ENCODE results near the gene KLK4.

The KLK4 gene, protein sequence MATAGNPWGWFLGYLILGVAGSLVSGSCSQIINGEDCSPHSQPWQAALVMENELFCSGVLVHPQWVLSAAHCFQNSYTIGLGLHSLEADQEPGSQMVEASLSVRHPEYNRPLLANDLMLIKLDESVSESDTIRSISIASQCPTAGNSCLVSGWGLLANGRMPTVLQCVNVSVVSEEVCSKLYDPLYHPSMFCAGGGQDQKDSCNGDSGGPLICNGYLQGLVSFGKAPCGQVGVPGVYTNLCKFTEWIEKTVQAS

DNA sequence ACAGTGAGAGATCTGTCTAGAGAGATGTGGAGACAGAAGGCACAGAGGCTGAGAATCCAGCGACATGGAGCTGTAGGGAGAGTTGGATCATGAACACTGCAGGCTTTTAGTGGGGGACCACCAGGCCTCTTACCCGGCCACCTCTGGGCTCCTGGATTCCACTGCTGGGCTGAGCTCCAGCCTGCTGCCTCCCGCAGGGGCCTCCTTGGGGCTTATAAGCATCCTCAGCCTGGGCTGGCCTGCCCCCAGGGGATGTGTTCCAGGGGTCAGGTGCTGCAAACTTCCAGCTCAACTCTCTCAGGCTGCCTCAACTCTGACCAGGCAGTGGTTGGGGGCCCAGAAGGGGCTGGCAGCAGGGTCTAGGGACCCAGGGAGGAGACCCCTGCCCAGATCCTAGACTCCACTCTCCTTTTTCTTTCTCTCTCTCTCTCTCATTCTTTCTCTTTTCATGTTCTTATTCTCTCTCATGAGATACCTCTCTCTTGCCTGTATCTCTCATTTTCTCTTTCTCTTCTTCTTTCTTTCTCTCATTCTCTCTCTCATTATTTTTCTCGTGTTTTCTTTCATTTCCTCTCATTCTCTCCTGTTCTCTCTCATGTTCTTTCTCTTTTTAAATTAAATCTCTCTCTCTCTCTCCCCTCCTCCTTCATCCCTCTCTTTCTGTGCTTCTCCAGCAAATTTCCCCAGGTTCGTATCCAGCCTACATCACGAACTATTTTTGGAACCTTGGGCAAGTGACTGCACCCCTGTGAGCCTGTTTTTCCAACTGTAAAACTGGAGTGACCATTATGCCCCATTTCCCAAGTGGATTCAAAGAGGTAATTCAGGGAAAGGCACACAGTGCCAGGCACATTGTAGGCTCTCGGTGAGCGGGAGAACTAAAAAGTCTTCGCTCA is at the start of gene KLK4:
Gene KLK4, minus strand, starts transcription at position 190 of the 896 bp plus-strand sequence. CDS start 657 bp downstream, outside the sequence.
- no peak for DNase-seq (ENCODE audit: low spot score)

DNA sequence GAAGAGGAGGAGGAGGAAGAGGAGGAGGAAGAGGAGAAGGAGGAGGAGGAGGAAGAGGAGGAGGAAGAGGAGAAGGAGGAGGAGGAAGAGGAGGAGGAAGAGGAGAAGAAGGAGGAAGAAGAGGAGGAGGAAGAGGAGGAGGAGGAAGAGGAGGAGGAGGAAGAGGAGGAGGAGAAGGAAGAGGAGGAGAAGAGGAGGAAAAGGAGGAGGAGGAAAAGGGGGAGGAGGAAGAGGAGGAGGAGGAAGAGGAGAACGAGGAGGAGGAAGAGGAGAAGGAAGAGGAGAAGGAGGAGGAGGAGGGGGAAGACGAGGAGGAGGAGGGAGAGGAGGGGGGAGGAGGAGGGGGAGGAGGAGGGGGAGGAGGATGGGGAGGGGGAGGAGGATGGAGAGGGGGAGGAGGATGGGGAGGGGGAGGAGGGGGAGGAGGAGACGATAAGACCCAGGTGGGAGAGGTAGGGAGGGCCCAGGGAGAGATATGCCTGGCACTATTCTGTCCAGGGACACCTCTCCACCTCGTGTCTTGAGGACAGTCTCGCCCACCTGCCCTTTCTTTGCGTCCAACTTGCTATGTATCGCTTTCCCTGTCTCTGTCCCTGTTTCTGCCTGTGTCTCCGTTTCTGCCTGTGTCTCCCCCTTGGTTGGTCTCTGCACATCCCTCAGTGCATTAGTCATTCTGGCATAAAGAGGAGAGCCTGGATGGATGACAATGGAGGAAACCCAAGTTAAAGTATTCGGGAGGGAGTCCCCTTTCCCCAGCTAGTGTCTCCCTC is 48.7 kb upstream of the KLK4 start:
- DNase-seq (ENCODE audit: low spot score) = no peak

DNA sequence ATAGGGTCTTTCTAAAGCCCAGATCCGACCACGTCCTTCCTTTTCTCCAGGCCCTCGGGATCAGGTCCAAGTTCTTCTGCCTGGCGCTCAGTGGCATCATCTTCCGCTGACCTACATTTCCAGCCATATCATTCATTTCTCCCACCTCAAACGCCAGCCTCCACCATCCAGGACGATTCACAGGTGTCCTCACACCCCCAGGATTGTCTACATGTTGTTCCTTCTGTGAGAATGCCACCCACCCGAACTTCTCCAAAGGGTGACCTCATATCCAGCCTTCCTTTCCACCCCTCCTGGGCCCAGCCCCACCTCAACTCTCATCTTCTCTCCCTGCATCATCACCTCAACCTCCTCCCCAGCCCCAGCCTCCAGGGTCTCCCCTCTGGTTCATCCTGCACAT is 46.4 kb upstream of the KLK4 start:
- DNase-seq (ENCODE audit: low spot score) = no peak

DNA sequence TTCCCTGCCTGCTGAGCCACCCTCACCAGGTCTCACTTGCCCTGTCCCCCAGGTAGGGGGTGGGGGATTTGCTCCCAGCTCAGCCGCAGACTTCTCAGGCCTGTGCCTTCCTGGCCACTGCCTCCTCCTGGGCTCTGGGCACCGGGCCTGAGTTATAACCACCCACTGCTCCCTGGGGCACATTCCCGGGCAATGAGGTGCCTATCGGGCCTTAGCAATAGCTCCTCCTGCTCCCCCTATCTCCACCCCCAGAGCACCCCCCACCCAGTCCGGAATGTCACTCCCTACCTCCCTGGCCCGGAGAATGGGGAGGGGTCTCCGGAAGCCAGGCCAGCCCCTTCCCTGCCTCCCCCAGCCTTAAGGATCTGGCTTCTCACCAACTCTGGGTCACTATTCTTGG is 41.7 kb upstream of the KLK4 start, which contains the start of gene KLK5:
Gene KLK5, minus strand, starts transcription at position 129 of the 400 bp plus-strand sequence. CDS start 381 bp downstream, outside the sequence.
- DNase-seq (ENCODE audit: low spot score) = no peak

DNA sequence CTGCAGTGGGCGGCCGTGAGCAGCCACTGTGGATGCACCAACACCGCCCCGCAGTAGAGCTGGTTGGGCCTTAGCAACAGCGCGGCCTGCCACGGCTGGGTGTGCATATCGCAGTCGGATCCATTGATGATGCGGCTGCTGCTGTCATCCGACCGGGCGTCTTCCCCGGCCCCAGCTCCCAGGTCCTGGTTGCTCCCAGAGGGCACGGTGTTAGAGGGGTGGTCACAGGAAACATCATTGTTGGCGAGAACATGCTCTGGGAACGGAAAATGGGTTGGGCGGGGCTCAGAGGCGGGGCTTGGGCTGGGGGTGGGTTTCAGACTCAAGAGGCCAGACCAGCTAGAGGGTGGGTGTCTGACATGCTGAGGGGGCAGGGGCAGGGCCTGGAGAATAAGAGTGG is 38.7 kb upstream of the KLK4 start:
- no peak for DNase-seq (ENCODE audit: low spot score)

DNA sequence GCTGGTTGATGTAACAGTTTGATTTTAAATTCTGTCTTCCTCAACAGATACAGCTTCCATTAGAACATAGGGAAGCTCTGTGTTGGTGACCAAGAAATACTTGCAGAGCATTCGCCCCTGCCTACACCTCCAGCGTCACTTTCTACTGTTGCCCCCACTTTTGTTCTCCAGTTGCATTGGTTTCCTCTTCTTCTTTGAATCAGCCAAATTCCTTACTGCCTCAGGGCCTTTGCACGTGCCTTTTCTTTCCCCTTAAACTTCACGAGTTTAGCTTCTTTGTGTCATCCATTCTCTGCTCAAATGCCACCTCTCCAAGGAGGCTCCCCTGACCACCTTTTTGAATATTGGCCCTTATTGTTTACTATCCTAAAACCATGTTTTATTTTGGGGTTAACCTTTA is 35.9 kb upstream of the KLK4 start:
- no peak for DNase-seq (ENCODE audit: low spot score)

DNA sequence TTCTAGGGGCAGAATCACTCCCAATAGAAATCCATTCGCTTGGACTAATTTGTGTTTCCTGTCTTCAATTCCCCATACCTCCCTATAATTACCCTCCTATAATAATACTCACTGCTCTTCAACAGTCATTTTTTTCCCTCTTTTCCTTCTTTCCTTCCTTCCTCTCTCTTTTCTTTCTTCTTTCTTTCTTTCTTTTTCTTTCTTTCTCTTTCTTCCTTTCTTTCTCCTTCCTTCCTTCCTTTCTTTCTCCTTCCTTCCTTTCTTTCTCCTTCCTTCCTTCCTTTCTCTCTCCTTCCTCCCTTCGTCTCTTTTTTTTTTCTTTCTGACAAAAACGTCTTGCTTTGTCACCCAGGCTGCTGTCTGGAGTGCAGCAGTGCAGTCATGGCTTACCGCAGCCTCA is 33.6 kb upstream of the KLK4 start:
- DNase-seq (ENCODE audit: low spot score) = no peak

DNA sequence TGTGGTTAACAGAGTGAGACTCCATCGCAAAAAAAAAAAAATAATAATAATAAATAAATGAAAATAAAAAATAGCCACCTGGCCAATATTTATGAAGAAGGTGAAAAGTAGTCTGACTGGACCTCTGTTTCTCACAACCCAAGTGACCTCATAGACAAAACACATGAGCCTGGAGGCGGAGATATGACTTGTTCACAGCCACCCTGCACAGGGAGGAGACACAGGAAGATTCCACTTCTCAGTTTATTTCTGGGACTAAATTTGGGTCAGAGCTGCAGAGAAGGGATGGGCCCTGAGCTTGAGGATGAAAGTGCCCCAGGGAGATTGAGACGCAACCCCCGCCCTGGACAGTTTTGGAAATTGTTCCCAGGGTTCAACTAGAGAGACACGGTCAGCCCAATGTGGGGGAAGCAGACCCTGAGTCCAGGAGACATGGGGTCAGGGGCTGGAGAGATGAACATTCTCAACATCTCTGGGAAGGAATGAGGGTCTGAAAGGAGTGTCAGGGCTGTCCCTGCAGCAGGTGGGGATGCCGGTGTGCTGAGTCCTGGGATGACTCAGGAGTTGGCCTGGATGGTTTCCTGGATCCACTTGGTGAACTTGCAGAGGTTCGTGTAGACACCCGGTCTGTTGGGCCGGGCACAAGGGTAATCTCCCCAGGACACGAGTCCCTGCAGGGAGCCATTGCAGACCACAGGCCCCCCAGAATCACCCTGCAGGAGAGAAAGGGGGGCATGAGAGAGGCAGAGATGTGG is 32.1 kb upstream of the KLK4 start:
- DNase-seq (ENCODE audit: low spot score) = no peak

DNA sequence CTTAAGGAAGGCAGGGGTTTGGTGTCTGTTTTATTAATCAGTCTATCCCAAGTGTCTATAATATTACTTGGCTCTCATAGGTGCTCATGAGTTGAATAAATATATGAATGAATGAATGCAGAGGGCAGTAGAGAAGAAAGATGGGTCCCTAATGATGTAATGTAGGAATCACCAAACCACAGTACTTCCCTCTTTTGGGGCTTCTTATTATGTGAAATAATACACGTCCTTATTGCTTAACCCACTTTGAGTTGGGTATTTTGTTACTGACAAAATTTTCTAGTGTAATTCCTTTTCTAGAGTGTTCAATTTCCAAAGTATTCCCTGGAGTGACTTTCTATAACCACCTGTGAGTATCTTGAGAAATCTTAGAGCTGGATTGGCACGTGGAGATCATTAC is 28.4 kb upstream of the KLK4 start:
- DNase-seq (ENCODE audit: low spot score) = no peak

DNA sequence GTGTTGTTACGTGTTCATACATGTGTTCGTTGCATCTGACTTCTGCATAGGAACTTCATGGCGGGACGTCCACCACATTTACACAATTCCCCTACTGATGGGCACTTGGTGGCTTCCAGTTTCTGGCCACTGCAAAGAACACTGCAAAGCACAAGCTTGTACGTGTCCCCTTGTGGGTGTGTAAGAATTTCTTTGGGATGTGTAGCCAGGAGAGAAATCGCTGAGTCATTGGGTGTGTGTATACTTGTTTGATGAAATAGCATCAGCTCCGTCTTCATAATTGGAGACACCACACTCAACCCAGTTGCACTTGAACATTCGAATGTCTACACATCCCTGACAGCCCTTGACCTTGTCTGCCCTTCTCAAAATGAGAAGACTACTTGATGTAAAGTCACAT is 22.4 kb upstream of the KLK4 start:
- DNase-seq (ENCODE audit: low spot score) = no peak

DNA sequence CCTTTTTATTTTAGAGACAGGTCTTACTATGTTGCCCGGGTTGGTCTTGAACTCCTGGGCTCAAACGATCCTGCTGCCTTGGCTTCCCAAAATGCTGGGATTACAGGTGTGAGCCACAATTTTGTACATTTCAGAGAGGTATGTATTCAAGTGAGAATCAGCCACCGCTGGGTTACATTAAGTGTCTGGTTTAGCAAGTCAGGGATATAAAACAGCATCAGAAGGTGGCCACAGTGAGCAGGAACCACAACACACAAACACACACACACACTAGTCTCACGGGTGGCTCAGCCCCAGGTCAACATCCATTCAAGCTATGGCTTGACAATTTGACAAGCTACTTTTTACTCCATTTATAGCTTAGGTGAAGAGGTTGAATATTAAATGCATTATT is 21.5 kb upstream of the KLK4 start:
- no peak for DNase-seq (ENCODE audit: low spot score)

DNA sequence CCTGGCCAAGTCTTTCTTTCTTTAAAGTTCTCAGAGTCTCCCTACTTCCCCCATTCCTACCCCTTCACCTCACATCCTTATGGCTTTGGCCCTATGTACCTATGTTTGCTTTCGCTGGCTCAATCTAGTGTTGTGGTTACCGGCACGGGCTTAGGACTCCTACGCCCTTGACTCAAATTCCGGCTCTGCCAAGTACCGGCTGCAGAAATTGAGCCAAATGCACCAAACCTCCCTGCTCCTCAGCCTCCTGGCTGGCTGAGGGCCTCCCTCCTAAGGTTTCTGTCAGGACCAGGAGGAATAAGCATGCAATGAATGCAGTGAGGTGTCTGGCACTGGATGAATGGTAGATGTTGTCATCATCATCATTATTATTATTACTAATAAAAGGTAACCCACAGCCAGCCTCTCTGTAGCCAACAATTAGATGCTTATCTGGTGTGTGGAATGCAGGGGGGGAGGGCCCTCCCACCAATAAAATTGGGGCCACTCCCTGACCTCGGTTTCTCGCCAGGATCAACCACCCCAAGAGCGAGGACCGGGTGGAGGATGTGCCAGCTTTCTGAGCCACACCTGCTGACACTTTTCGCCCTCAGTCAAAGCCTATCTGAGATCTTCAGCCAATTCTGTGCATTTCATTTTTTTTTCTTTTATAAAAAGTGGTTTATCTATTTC is 21.0 kb upstream of the KLK4 start:
- no peak for DNase-seq (ENCODE audit: low spot score)

DNA sequence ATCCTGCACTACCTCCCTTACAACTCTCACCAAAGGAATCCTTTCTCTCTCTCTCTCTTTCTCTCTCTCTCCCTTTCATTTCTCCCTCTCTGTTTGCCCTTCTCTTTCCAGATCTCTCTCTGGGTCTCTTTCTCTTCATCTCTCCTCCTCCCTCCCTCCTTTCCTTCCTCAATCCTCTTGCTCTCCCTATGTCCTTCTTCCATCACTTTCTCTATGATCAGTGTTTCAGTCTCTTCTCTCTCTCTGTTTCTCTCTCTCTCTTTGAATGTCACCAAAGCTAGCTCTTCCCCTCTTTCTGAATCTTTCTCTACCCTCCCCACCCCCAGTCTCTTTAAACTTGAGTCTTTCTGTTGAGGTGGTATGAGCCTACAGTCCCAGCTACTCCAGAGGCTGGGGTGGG is 19.8 kb upstream of the KLK4 start:
- no peak for DNase-seq (ENCODE audit: low spot score)

DNA sequence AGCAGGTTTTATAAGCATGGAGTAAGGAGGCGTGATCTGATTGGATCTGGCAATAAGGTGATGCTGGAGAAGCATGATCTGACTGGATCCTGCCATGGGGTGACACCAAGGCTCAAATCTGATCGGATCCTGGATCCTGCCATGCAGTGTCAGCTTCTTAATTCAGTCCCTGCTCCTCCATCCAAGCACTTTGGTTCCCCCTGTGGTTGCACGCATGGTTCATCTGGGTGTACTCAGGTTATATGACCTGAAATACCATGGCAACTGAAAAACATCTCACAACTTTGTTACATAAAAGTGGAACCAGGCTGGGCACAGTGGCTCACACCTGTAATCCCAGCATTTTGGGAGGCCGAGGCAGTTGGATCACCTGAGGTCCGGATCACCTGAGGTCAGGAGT is 17.6 kb upstream of the KLK4 start:
- no peak for DNase-seq (ENCODE audit: low spot score)

DNA sequence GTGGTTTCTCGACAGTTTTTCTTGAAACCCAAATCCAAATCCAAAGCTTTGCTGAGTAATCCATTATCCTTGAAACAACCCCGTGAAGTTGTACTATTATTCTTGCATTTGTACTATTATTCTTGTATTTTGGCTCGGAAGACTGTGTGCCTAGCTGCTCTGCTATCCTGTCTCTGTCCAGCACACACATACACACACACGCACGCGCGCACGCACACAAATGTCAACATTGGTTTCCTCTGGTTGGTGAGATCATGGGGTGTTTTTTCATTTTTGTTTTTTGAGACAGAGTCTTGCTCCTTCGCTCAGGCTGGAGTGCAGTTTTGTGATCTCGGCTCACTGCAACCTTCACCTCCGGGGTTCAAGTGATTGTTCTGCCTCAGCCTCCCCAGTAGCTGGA is 14.9 kb upstream of the KLK4 start:
- no peak for DNase-seq (ENCODE audit: low spot score)

DNA sequence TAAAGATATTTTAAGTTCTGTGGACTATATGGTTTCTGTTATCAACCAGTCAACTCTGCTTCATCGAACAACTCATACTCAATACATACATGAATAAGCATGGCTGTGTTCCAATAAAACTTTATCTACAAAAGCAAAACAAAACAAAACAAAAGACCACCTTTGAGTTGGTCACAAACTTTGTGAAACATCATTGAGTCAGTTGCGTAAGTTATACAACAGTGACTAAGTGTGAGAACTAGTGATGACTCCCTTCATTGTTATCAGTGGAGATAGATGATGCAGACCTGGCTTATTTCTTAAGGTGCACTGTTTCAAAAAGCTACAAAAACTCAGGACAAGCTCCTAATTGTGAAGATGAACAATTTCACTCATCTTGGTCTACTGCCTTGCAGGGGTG is 14.5 kb upstream of the KLK4 start:
- DNase-seq (ENCODE audit: low spot score) = no peak

DNA sequence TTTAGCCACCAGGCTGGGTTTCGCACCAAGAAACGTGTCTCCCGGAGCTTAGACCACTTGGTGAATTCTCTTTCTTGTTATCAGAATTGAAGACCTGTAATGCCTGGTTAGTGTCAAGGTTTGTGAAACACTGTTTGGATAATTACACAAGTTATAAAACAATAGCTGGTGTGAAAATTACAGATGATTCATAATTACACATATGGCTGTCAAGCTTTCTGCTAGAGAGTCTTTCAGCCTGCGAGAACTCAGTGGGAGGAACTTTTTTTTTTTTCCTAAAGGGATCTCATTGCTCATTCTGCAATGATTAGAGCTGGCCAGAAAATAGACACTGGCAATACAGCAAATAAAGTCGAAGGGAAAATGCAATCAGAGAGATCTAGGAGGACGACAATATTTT is 13.4 kb upstream of the KLK4 start:
- DNase-seq (ENCODE audit: low spot score) = no peak

DNA sequence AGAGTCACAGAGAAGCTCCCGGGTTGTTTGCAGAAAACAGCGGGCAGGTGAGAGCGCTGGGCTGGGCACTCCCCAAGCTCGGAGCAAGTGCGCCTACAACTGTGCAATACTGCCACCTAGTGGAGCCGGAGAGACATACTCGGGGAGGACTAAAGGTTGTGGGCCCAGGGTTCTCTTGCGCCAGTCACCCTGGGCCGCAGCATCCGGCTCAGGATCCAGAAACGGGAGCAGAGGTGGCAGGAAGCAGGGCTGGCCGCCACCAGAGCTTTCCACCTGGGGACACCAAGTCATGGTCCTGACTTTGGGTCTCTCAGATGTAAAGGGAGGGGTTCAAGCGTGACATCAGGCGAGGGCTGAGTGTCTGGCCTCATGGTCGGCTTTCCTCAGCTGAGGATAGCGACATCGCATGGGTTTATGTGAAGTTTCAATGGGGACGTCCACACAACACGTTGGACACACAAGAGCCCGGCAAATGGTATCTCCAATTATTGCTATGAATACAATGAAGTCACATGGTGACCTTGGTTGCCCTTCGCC is 11.2 kb upstream of the KLK4 start:
- DNase-seq (ENCODE audit: low spot score) = peak; percentile 74

DNA sequence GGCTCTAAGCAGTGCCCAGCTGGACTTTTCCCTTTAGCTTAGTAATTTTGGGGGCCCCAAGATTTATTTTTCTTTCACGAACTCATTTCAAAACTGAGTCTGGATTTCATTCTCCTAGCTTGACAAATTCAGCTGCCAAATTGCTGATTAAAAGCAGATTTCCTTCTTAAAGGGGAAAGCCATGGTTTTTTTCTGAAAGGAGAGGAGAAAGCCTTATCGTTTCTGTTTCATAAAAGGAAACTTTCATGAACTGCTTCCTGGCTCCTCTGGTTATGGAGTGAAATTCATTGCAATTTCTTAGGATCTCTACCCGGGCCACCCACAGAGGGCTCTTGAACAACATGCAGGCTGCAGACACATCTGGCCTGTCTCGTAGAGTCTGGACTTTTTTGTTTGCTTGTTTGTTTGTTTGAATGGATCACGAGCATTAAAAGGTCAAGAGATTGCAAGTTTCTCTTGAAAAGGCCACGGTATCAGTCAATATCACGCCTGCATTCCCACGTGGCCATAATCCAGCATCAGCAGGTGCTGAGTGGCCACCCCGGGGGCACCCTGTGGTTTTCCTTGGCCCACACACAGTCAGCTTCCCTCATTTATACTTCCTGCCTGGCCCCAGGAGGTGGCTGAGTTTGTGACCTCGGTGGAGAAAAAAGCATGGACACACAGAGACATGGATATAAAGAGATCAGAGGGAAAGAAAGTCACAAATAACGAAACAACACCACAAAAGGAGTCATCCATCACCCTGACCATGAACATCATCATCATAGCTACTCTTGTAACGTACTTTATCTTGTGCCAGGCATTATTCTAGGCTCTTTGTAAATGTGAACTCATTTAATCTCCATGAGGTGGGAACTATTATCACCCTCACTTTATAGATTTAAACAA is 10.5 kb upstream of the KLK4 start:
- no peak for DNase-seq (ENCODE audit: low spot score)

DNA sequence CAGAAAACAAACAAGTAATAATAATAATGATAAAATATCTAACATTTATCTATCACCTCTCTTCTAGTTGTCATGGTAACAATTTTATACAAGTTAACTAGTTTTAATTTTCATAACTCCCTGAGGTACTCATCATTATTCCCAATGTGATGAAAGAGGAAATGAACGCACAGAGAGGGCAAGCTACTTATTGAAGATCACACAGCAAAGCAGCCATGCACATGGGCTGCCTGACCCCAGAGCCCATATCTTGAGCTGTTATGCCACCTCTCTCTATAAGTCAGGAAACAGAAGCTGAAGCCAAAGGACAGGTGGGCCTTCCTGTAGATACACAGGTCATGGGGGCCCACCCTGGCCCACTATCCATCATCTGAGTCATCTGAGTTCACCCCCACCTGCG is 4.9 kb upstream of the KLK4 start:
- DNase-seq (ENCODE audit: low spot score) = no peak
